GM19468 (cell line): Measurements from ENCODE around the gene DOK7.
"Not testable (repeated sequence)": the region's sequence is repeated elsewhere in the genome, so short reads cannot be mapped to it uniquely, and the experiment has no call there.

Source experiments
- ATAC-seq: cut with Tn5 transposase; IDR thresholded peaks from one replicate; pipeline ENCODE4 v1.9.1; 2021; ENCODE audit warnings: mild to moderate bottlenecking, moderate library complexity, moderate number of reproducible peaks; ENCODE audit not compliant: unreplicated experiment; ENCODE audit errors: extremely low read depth

DOK7 gene

GRCh38 chr4:3442460-3442958 lies 20.6 kb upstream of the DOK7 start:
- ATAC-seq: no peak

- no peak for ATAC-seq
Observed at GRCh38 chr4:3442959-3443749, 20.0 kb upstream of the DOK7 start.

DNA sequence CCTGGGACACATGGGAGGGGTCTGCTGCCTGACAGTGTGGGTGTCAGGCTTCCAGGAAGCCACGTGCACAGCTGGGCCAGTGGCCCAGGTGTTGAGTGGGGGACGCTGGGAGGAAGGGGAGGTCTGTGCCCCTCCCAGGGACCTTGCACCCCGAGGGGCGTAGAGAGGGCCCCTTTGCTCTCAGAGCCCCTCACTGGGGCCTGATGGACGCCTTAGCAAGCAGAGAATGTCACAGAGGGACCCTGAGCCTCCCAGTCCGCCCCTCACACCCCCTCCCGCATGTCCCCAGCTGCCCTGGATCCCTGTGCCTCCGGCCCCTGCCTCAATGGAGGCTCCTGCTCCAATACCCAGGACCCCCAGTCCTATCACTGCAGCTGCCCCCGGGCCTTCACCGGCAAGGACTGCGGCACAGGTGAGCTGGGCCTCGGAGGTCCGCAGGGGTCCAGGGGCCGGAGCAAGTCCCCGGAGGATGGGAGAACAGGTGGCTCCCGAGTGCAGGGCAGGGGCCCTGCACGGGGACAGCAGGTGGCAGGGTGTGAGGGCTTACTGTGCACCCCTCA lies 19.3 kb upstream of the DOK7 start:
- no peak for ATAC-seq

GRCh38 chr4:3444351-3445110 lies 18.6 kb upstream of the DOK7 start:
- ATAC-seq: no peak

DNA sequence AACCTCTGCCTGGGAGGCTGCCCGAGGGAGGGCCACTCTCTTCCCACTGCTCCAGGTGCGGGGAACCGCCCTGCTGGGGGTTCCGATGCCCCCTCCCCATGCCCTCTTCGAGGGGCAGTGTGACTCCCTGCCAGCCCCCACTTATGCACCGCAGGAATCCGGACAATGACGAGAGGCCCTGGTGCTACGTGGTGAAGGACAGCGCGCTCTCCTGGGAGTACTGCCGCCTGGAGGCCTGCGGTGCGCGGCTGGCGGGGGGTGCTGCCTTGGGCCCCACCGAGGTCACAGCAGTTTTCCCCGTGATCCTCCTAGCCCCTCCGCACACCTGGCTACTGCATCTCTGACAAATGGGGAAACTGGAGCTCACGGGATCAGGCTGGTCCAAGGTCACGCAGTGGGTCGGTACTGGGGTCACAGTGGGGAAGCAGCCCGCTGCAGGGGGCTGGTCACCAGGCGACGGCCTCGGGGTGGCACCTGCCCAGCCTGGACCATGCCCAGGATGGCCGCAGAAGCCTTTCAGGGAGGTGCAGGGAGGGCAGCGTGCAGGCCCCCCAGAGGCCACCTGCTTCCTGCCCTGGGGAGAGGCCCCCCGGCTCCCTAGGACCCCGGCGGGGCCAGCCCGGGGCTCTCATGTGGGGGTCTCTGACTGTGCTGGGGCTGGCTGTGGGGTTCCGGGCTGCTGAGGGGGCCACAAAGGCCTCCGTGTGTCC lies 17.8 kb upstream of the DOK7 start:
- ATAC-seq: no peak

- no peak for ATAC-seq
Observed at GRCh38 chr4:3445829-3446545, 17.1 kb upstream of the DOK7 start.

GRCh38 chr4:3446631-3447320 lies 16.3 kb upstream of the DOK7 start:
- no peak for ATAC-seq

- ATAC-seq: no peak
Observed at GRCh38 chr4:3447431-3448395, 15.4 kb upstream of the DOK7 start.

GRCh38 chr4:3449047-3449573 lies 14.0 kb upstream of the DOK7 start:
- ATAC-seq: no peak

DNA sequence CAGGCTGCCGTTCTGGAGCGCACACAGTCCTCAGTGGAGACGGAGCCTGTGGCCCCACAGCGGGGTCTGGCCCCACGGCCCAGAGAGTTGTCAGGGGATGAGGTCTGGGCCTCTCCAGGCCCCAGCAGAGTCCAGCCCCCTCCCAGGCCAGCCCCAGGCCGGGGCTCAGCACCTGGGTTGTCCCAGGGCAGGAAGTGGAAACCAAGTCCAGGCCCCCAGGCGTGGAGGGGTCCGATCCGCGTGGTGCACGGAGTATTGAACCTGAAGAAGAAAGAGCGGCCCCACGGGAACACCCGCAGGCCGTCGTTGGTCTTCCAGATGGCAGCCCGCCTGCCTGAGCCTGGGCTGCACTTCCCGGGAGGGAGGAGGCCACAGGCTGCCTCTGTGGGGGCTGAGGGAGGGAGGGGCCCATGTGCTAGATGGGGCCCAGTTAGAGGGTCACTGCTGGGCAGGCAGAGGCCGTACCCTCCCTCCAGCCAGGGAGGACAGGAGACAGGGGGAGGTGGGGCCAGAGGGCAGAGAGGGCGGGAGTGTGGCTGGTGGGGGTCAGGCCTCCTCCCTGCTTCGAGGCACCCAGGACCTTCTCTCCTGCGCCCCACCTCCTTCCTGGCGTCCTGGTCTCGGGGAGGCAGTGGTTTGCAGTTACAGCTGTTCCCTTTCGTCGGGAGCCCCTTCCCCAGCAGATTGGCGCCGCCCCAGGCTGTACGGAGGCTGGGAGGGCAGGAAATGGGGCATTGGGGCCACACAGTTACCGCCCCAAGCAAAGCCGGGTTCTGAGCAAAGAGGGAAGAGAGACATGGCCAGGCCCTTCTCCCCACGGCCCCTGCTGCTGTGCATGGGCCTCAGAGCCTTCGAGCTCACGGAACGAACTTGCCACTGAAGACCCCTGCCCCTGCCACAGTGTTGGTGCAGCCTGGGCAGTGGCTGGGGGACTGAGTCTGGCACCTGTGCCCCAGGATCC lies 13.3 kb upstream of the DOK7 start:
- ATAC-seq: no peak

DNA sequence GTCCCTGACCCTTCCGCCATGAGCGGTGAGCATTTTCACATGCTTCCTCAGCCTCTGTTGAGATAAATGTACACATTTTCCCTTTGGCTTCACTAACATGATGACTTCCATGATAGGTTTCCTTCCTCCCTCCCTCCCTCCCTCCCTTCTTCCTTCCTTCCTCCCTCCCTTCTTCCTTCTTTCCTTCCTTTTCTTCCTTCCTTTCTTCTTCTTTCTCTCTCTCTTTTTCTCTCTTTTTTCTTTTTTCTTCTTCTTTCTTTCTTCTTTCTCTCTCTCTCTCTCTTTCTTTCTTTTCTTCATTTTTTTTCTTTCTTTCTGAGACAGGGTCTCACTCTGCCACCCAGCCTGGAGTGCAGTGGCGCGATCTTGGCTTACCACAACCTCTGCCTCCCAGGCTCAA lies 12.5 kb upstream of the DOK7 start:
- ATAC-seq: no peak

- no peak for ATAC-seq
Observed at GRCh38 chr4:3451956-3452355, 11.2 kb upstream of the DOK7 start.

- ATAC-seq: no peak
Observed at GRCh38 chr4:3452376-3452775, 10.7 kb upstream of the DOK7 start.

DNA sequence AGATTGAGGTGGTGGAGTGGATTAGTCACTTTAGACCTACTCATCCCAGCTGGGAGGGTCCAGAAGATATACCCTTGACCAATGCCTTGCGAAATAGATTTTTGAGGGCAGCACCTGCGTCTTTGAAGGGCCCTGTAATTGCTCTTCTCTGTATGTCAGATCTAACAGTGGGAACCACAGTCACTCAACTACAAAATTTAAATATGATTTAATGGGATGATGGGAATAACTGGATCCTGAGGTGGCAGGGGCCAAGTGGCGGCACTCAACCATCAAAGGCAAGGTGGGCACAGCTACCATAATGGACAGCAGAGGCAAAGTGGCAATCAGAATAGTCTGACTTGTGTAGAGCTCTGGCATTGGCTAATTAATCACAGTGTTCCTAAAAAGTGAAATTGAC lies 7.5 kb upstream of the DOK7 start:
- ATAC-seq: not testable (repeated sequence)

GRCh38 chr4:3458371-3458770 lies 4.7 kb upstream of the DOK7 start:
- ATAC-seq: no peak

DNA sequence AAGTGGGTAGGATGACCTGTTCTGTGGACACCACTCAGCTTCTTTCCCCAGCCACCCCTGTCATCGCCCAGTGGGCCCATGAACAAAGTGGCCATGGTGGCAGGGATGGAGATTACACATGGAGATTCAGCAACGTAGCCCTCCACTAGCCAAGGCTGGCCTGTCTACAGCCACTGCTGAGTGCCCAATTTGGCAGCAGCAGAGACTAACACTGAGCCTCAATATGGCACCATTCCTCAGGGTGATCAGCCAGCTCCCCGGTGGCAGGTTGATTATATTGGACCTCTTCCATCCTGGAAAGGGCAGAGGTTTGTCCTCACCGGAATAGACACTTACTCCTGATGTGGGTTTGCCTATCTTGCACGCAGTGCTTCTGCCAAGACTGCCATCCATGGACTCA lies 4.0 kb upstream of the DOK7 start:
- ATAC-seq: not testable (repeated sequence)

- ATAC-seq: no peak
Observed at GRCh38 chr4:3460926-3461325, 2.2 kb upstream of the DOK7 start.
